NB4 (cell line): ENCODE results near the gene DSCAM.

Experiments used
- CTCF ChIP-seq: IDR thresholded peaks from one replicate; pipeline ENCODE4 v1.5.1; 2012; ENCODE audit warnings: low read depth, low read length
- MAX ChIP-seq: IDR thresholded peaks from 2 replicates; pipeline ENCODE4 v1.6.1; 2011; ENCODE audit warnings: low read depth, low read length
- POLR2A ChIP-seq: IDR thresholded peaks from 2 replicates; pipeline ENCODE4 v1.6.1; 2011; ENCODE audit warnings: mild to moderate bottlenecking; ENCODE audit not compliant: insufficient read length; ENCODE audit errors: extremely low read depth

- TF ChIP-seq CTCF = no peak
- no peak for TF ChIP-seq POLR2A
- no peak for TF ChIP-seq MAX
Observed at GRCh38 chr21:40057331-40057730, 789.6 kb downstream of the DSCAM start.
